Neuron (in vitro differentiated cells): ENCODE data around the gene PTPRU.

Source experiments
- H2AFZ ChIP-seq: one replicate; pipeline ENCODE4 v1.6.1; 2013; ENCODE audit warnings: low read depth, mild to moderate bottlenecking, inconsistent platforms, low read length, moderate library complexity
- H3K27me3 ChIP-seq: one replicate; pipeline ENCODE4 v1.6.1; 2013; ENCODE audit warnings: low read length; ENCODE audit not compliant: insufficient read depth
- H3K36me3 ChIP-seq: one replicate; pipeline ENCODE4 v1.6.1; 2013; ENCODE audit warnings: low read length; ENCODE audit not compliant: insufficient read depth
- H3K4me1 ChIP-seq: one replicate; pipeline ENCODE4 v1.6.1; 2013; ENCODE audit warnings: low read length; ENCODE audit not compliant: insufficient read depth
- H3K4me3 ChIP-seq: 2 replicates; pipeline ENCODE4 v1.5.1; 2013; ENCODE audit warnings: mild to moderate bottlenecking, low read length, moderate library complexity
- H3K9me3 ChIP-seq: one replicate; pipeline ENCODE4 v1.6.1; 2013; ENCODE audit warnings: low read length

The PTPRU gene

DNA sequence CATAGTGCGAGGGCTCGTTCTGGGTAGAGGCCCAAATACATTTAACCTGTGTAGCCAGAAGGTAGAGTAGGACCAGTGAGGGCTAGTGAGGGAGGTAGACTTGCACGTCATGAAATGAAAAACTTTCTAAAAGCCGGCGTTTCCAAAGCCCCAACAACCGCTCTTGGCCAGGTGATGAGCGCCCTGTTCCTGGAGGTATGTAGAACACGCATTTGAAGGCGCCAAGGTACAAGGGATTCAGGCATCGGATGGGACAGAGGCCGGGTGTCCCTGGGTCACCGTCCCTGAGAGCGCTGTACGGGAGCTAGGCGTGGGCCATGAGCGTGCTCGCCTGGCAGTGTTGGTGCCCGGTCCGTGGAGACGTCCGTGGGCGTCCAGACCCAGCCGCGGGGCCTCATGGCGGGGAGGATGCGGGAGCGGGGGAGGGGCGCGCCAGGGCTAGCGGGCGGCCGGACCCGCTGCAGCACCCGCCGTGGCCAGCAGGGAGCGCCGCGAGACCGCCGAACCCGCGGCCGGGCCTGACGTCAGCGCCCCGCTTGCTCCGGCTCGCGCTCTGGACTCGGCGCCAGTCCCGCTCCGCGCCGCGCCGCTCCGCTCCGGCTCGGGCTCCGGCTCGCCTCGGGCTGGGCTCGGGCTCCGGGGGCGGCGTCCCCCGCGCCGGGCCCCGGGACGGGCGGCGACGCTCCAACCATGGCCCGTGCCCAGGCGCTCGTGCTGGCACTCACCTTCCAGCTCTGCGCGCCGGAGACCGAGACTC lies at the start of gene PTPRU:
Gene PTPRU, plus strand, starts transcription at position 568 of the 757 bp plus-strand sequence. Its CDS starts 123 bp downstream, at position 691.
- H3K4me3 ChIP-seq: peak within 1 kb of the TSS; percentile 21
- no peaks in the 10 kb centered on the region for H3K36me3 ChIP-seq
- H2AFZ ChIP-seq: no peak within 1 kb of the TSS
- H3K27me3 ChIP-seq: peaks cover 41% of the 10 kb centered on the region
- H3K4me1 ChIP-seq: peaks cover 22% of the 10 kb centered on the region
- no peaks in the 10 kb centered on the region for H3K9me3 ChIP-seq

DNA sequence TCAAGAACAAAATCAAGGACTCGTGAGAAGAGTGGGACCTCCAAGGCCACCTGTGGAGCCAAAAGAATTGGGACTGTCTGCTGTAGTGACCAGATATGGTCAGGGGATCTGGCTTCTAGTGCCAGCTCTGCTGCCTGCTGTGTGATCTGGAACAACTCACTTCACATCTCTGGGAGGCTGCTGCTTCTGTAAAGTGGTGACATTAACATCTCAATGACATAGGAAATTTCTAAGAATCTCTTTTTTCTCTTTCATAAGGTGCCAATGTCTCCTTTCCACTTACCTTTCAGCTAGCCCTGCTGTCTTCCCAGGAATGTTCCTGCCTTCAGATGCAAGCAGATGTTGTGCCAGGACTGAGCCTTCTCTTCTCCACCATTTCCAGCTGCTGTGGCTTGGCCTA lies 49.6 kb upstream of the PTPRU start:
- Histone ChIP-seq H3K9me3 (peaks cover 3% of the 10 kb centered on the region), H3K4me3 (no peak overlapping the region), H3K4me1 (peaks cover 9% of the 10 kb centered on the region), H3K27me3 (no peaks in the 10 kb centered on the region), H2AFZ (no peak overlapping the region), H3K36me3 (no peaks in the 10 kb centered on the region)

DNA sequence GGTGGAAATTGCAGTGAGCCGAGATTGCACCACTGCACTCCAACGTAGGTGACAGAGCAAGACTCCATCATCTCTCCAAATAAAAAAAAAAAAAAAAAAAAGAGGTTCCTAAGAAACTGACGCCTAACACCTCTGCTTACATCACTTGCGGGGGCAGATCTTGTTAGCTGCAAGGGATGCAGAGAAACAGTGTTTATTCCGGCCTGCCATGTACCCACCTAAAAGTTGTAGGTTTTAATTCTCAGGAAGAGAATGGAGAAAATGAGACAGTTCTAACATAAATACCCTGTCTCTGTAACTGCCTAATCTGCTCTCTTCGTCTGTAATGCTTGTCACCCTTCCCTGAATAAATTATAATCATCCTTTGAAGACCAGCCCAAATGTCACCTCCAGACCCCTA lies 45.6 kb upstream of the PTPRU start:
- H3K36me3 ChIP-seq: peaks cover 17% of the 10 kb centered on the region
- H3K27me3 ChIP-seq: no peaks in the 10 kb centered on the region
- H2AFZ ChIP-seq: no peak overlapping the region
- H3K4me3 ChIP-seq: no peak overlapping the region
- peaks cover 3% of the 10 kb centered on the region for H3K9me3 ChIP-seq
- H3K4me1 ChIP-seq: peaks cover 6% of the 10 kb centered on the region

DNA sequence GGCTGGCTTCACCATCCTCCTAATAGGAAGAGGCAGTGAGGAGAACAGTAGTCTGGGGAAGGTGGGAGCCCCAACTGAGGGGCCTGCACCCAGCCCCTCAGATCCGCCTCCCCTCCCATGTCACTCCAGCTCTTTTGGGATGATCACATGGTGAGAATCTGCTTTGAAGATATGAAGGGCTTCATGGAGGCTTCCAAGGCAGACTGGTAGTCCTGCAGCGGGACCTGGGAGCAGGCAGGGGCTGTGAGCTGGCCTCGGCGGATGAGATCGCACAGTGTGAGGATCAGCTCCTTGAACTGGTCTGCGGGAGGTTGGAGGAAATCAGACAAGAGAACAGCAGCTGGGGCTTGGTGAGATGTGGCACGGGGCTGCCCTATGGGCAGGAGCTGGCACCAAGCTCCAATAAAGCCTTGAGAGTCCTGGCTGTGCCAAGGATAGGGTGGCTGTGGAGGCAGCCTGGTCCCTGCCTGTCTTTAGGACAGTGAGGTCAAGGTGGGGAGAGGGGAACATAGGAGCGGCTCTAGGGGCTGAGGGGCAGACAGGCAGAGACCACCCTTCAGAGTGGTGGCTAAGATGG lies 42.4 kb upstream of the PTPRU start:
- Histone ChIP-seq H3K4me1 (no peaks in the 10 kb centered on the region), H3K36me3 (peaks cover 30% of the 10 kb centered on the region), H3K9me3 (peaks cover 3% of the 10 kb centered on the region), H3K27me3 (no peaks in the 10 kb centered on the region), H3K4me3 (no peak overlapping the region), H2AFZ (no peak overlapping the region)

DNA sequence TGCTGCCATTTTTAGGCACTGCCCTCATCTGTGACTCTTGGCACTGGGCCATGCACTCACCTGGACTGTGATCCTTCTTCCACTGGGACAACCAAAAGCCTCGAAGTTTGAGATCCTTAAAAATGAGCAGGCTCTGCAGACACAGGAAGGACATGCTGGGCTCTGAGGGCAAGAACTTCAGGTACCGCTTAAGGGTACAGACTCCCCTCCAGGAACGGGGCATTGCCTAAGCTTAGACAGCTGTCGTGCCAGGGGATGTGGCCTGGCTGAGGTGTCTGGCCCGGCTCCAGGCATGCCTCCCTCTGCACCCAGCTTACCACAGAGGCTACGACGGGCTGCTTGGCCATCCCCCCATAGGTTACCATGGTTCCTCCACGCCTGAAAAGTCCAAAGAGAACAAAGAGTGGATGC lies 40.4 kb upstream of the PTPRU start:
- no peaks in the 10 kb centered on the region for H3K27me3 ChIP-seq
- H3K4me3 ChIP-seq: no peak overlapping the region
- no peak overlapping the region for H2AFZ ChIP-seq
- H3K9me3 ChIP-seq: peaks cover 2% of the 10 kb centered on the region
- H3K4me1 ChIP-seq: no peaks in the 10 kb centered on the region
- H3K36me3 ChIP-seq: peaks cover 39% of the 10 kb centered on the region

DNA sequence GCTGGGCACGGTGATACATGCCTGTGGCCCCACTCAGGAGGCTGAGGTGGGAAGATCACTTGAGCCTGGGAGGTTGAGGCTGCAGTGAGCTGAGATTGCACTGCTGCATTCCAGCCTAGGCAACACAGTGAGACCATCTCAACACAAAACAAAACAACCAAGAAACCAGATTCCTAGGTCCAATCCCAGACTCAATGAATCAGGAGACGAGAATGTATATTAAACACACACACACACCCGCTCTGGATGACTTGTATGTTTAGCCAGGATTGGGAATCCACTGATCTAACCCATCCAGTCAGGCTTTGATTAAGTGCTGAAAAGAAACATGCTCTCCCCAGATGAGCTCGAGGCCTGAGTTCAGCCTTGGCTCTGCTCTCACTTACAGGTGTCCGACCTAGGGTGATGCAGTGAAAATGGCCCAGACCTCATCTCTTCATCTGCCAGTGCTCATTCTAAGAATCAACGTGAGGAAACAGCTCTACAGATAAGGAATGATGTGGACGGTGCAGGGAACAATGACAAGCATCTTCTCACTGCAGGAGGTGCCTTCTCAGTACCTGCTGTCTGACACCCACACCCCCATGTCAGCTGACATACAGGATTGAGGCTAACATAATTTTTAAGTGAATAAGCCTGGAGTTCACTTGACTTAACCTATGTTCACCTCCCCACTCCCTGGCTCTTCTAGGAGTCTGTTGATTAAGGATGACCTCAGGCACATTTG lies 39.3 kb upstream of the PTPRU start:
- Histone ChIP-seq H3K27me3 (no peaks in the 10 kb centered on the region), H3K36me3 (peaks cover 42% of the 10 kb centered on the region), H3K4me3 (no peak overlapping the region), H3K9me3 (no peaks in the 10 kb centered on the region), H3K4me1 (no peaks in the 10 kb centered on the region), H2AFZ (no peak overlapping the region)

DNA sequence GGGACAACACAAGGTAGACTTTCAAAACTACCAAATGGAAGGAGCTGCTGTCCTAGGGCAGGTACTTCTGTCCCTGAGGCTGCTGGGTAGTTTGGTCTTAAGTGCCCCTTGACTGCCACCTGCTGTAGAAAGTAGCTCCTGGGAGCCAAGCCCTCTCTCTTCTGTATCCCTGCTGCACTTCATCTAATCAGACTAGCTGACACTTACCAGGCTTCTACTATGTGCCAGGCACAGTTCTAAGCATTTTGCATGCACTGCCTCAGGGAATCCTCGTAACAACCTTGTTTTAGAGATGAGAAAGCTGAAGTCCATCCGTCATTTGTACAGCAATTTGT lies 38.8 kb upstream of the PTPRU start:
- Histone ChIP-seq H3K4me3 (no peak overlapping the region), H3K27me3 (no peaks in the 10 kb centered on the region), H3K36me3 (peaks cover 42% of the 10 kb centered on the region), H3K9me3 (no peaks in the 10 kb centered on the region), H3K4me1 (peaks cover 2% of the 10 kb centered on the region), H2AFZ (no peak overlapping the region)

DNA sequence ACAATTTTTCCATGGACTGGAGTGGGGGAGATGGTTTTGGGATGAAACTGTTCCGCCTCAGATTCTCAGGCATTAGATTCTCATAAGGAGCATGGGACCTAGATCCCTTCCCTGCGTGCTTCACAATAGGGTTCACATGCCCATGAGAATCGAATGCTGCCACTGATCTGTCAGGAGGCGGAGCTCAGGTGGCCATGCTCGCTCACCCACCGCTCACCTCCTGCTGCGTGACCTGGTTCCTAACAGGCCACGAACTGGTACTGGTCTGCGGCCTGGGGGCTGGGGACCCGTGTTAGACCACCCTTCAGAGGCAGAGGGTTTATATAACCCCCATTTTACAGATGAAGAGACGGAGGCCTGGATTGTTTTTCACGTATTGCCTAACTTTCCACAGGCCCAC lies 38.3 kb upstream of the PTPRU start:
- Histone ChIP-seq H2AFZ (no peak overlapping the region), H3K36me3 (peaks cover 40% of the 10 kb centered on the region), H3K4me1 (peaks cover 4% of the 10 kb centered on the region), H3K27me3 (no peaks in the 10 kb centered on the region), H3K9me3 (no peaks in the 10 kb centered on the region), H3K4me3 (no peak overlapping the region)

DNA sequence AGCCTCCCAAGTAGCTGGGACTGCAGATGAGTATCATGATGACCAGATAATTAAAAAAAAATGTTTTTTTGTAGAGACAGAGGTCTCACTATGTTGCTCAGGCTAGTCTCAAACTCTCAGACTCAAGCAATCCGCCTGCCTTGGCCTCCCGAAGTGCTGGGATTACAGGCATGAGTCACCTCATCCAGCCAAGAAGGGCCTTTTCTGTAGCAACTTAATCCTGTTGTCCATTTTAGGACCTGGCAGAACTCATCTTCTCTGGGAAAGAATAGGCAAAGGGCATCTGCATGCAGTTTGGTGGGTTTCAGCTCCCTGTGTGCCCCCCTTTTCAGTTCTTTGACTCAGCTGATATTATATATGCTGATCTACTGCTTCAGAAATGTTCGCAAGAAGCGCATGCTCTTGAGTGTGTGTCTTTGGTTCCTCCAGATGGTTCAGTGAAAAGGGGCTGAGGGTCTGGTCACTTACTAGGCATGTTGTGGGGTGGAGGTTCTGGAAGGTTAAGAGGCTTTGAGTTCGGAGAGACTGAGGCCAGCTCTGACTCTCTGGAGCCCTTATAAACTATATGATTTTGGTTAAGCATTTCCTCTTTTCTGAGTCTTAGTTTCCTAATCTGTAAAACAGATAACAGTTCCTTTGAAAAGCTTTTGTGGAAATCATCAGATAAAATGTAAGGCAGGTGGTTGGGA lies 35.3 kb upstream of the PTPRU start:
- peaks cover 40% of the 10 kb centered on the region for H3K36me3 ChIP-seq
- H3K4me1 ChIP-seq: peaks cover 4% of the 10 kb centered on the region
- H3K27me3 ChIP-seq: no peaks in the 10 kb centered on the region
- H3K4me3 ChIP-seq: no peak overlapping the region
- H2AFZ ChIP-seq: no peak overlapping the region
- H3K9me3 ChIP-seq: no peaks in the 10 kb centered on the region

DNA sequence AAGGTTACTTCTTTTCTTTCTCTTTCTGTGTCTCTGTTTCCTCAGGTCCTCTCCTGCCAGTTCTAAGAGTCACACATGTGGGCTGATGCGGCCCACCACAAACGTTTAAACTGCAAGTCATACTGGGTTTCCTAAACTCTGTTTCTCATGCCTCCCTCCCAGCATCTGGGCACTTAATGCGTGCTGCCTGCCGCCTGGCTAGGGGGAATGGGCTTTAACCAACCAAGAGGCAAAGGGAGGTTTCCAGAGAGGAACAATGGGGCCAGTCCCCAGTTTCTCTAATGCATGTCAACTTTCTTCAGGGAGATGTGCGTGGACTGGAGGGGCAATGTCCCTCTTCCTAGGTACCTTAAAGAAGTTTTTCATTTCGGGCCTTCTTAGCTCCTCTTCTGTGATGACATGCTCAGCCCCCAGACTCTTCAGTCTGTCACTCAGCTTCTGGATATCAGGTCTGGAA lies 34.7 kb upstream of the PTPRU start:
- peaks cover 4% of the 10 kb centered on the region for H3K4me1 ChIP-seq
- H3K4me3 ChIP-seq: no peak overlapping the region
- H3K36me3 ChIP-seq: peaks cover 46% of the 10 kb centered on the region
- H3K9me3 ChIP-seq: no peaks in the 10 kb centered on the region
- no peak overlapping the region for H2AFZ ChIP-seq
- H3K27me3 ChIP-seq: no peaks in the 10 kb centered on the region

DNA sequence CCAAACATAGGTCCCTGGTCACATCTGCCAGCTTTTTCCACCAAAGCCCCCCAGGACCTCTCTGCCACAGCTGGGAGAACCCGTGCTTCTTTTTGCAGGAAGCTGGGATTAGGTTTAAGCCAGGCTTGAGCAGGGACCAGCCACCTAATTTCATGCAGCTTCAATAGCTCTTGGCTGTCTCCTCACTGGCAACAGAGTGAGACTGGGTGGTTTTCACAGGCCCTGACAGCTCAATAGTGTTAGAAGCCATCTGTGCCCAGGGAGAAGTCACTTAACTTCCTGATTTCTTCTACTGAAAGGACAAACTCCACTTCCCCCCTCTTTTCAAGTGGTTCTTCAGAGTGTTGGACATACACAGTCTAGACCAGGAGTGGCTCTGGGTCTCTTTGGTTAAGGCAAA lies 34.3 kb upstream of the PTPRU start:
- H3K36me3 ChIP-seq: peaks cover 44% of the 10 kb centered on the region
- no peak overlapping the region for H3K4me3 ChIP-seq
- peaks cover 4% of the 10 kb centered on the region for H3K4me1 ChIP-seq
- H2AFZ ChIP-seq: no peak overlapping the region
- no peaks in the 10 kb centered on the region for H3K27me3 ChIP-seq
- no peaks in the 10 kb centered on the region for H3K9me3 ChIP-seq

DNA sequence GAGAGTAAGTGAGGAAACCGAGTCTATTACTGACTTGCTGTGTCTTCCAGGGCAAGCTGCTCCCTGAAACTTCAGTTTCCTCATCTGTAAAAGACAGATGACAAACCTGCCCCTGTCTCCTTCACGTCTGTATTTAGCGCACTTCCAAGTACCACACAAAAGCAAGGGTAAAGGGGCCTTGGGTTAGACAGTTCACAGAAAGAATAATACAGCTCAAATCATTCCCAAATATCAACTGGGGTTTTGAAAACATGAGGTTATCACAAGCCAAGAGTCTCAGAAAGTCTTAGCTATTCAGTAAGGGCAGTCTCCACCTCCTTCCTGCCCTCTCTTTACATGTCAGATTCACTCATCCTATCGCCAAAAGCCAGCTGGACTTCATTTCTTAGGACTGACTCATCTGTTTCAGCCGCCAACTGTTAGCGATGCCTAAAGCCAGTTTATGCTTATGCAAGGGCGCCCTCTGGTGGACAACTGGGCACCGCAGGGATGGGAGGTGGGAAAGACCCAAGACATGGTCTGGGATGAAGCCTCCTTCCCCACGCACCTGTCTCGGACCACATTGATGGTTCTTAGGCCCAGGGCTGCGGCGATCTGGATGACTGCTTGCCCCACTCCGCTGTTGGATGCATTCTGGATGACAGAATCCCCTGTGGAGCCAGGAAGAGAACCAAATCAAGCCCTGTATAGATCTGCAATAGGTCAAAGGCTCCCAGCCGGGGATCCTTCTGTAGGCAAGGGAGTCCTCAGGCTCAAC lies 33.6 kb upstream of the PTPRU start:
- no peak overlapping the region for H2AFZ ChIP-seq
- H3K36me3 ChIP-seq: peaks cover 40% of the 10 kb centered on the region
- no peaks in the 10 kb centered on the region for H3K9me3 ChIP-seq
- no peaks in the 10 kb centered on the region for H3K27me3 ChIP-seq
- peaks cover 4% of the 10 kb centered on the region for H3K4me1 ChIP-seq
- no peak overlapping the region for H3K4me3 ChIP-seq
